ENCODE data around the gene ALOX5. TPM values are rescaled to one million over a fixed set of nuclear protein-coding genes. Genes with fewer than 3 reads are reported as not detected.
"Not testable (repeated sequence)": the region's sequence is repeated elsewhere in the genome, so short reads cannot be mapped to it uniquely, and the experiment has no call there.

ALOX5 gene
- polyA plus RNA-seq, 1 donor: 1.1 TPM

DNA sequence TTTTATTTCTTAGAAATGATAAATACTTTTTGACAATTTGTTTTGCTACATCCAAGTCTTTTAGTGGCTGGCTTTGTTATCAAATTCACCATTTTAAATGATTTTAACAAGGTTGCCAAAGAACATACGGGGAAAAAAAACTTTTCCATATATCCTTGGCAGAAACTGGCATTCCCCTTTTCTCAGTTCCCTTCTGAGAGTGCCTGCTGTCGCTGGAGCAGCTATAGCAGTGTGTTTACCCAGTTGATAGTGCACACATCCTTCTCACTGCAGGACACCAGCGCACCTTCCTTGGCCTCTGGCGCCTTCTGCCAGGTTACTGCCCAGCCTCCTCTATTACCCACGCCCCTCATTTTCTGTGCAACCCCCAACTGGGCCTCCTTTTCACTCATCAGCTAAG is 94.1 kb downstream of the ALOX5 start:
- no peak for DNase-seq (ENCODE audit: low read depth)

DNA sequence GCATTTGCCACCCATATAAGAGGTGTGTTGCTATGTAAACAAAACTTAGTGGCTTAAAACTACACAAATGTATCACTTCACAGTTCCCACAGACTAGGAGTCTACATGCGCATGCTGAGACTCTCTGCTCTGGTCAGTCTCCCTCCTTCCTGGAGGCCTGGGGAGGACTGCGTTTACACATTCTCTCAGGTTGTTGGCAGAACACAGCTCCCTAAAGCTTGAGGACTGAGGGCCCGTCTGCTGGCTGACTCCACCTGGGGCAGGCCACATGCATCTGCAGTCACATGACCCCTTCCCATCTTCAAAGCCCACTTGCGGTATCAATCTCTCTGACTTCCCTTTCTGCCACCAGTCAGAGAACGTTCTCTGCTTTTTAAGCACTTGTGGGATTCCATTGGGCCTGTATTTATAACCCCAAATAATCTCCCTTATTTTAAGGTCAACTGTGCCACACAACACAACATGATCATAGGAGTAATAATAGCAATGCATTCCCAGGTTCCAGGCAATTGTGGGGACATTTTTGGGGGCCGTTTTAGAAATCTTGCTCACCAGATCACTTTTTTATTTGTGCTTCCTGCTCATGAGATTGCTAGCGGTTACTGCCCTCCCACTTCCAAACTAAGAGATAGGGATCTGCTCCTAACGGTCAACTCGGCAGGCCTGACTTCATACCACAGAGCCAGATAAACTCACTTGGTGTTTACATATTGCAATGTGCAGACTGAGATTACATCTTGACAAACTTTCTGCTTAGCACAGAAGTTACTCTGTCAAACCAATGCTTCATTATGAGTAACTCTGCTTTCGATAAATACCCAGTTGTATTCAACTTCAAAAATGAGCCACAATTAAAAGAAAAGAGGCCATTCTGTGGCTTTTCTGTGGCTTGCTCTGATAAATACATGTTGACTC is 96.3 kb downstream of the ALOX5 start:
- DNase-seq (ENCODE audit: low read depth): no peak

DNA sequence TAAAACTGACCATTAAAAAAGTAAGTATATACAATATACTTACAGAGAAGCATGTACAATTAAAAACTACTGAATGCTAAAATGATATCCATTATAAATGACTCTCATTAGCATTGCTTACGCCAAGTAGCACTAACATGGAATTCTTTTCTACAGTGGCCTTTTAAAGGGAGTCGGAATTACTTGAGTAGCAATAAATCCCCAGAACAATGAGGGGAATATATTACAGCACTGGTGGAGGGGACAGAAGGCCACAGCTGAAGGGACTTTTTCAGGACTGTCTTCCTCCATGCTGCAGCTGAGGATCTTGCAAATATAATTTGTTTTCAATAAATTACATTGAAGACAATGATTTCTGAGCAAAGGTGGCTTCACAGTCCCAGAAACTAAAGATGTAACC is 97.0 kb downstream of the ALOX5 start:
- no peak for DNase-seq (ENCODE audit: low read depth)

- no peak for DNase-seq (ENCODE audit: low read depth)
Observed at GRCh38 chr10:45471531-45472310, 97.7 kb downstream of the ALOX5 start.

DNA sequence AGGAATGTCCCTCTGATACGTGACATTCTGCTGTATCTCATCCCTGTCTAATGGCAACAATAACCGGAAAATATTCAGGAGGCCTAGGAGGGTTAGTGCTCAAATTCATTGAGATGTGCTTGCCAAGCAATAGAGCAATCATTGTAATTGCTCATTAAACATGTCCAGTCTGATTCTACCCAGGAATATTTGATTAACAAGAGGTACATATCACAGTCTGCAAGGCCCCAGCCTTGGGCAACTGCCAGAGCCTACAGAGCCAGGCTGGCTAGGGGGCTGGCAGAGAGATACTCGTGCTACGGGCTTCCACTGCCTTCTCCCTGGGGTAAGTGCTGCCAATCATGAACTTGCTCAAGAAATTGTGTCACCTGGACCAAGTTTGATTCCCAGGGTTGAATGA is 99.1 kb downstream of the ALOX5 start:
- no peak for DNase-seq (ENCODE audit: low read depth)

DNA sequence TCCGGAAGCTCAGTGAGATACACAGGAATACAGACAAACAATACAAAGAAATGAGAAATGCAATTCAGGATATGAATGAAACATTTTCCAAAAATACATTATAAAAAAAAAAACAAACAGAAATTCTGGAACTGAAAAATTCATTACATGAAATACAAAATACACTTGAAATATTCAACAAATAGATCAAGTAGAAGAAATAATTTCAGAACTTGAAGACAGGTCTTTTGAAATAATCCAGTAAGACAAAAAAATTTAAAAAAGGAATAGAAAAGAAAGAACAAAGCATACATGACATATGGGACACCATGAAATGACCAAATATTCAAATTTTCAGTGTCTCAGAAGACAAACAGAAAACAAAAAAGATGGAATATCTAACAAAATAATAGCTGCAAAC is 102.5 kb downstream of the ALOX5 start:
- no peak for DNase-seq (ENCODE audit: low read depth)

DNA sequence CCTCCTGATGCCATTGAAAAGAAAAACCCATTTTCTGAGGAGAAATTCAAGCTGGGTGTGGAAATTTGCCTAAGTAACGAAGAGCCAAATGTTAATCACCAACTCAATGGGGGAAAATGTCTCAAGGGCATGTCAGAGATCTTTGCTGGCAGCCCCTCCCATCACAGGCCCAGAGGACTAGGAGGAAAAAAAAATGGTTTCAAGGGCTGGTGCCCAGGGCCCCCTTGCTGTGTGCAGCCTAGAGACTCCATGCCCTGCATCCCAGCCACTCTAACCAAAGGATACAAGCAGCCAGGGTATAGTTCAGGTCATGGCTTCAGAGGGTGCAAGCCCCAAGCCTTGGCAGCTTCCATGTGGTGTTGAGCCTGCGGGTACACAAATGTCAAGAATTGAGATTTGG is 106.3 kb downstream of the ALOX5 start:
- no peak for DNase-seq (ENCODE audit: low read depth)

- DNase-seq (ENCODE audit: low read depth): not testable (repeated sequence)
Observed at GRCh38 chr10:45481100-45481499, 107.1 kb downstream of the ALOX5 start.

DNA sequence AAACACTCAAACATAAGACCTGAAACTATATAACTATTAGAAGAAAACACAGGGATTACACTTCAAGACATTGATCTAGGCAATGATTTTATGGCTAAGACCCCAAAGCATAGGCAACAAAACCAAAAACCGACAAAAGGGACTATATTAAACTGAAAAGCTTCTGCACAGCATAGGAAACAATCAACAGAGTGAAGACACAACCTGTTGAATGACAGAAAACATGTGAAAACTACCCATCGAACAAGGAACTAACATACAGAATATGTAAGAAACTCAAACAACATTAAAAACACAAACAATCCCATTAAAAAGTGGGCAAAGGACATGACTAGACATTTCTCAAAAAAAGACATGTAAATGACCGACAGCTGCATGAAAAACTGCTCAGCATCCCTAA is 109.0 kb downstream of the ALOX5 start:
- DNase-seq (ENCODE audit: low read depth): no peak

DNA sequence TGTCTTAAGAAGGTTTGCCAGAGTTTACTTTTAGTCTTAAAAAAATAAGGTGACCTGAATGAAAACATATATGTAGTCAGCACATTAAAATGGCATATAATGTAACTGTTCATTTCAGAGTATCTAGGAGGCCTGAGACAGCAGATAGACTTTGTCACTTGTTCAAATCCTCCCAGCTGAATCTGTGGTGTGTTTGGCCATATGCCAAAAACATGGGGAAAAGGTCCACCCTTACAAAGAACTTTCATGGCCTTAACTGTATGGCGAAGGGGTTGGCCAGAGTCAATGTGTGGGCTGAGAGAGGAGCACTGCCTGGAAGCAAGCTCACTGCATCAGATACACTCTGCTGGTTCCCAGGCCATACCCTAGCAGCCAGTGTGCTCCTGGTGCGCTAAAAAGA is 113.7 kb downstream of the ALOX5 start:
- no peak for DNase-seq (ENCODE audit: low read depth)

DNA sequence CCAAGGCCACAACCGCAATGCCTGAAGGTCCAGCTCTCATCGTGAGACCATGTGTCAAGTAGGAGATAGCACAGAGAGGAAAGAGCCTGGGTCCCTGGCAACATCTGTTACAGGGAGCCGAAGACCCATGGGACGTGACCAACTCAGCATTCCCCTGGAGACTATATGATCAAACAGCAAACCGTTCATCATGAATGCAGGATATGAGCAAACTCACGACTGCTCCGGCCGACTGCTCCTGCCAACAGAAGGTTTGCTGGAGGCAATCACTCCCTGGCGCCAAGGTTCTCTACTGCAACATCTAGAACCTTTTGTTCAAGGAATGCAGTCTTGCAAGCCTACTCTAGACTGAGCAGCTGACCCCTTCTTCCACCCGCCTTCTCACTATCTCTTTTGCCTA is 114.3 kb downstream of the ALOX5 start:
- no peak for DNase-seq (ENCODE audit: low read depth)

DNA sequence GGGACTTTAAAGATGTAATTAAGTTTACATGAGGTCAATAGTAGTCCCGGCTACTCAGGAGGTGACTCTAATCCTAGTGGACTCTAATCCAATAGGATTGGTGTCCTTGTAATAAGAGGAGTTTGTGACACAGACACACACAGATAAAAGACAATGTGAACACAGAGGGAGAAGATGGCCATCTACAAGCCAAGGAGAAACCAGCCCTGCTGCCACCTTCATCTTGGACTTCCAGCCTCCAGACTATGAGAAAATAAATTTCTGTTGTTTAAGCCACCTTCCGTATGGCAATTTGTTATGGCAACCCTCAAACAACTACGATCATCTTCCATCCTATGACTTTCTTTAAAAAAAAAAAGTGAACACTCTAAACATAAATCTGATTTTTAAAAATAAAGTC is 116.3 kb downstream of the ALOX5 start:
- no peak for DNase-seq (ENCODE audit: low read depth)

- DNase-seq (ENCODE audit: low read depth): no peak
Observed at GRCh38 chr10:45491061-45491460, 117.0 kb downstream of the ALOX5 start.

Other genes with a start within 250 kb of the ALOX5 start
- gene OR13A1, start 58.6 kb upstream of the ALOX5 start, polyA plus RNA-seq (ENCODE audit: insufficient read length): not detected